Activated CD8-positive, alpha-beta T cell treated with anti-CD3 and anti-CD28 coated beads for 36 hours (primary cell): ENCODE data around the gene NDUFS7. TPM values are rescaled to one million over a fixed set of nuclear protein-coding genes. Genes with fewer than 3 reads are reported as not detected.

Source experiments
- ATAC-seq: fragments of 200-7000 bp; cut with Tn5 transposase; one replicate; pipeline ENCODE4 v1.10.0; 2021; ENCODE audit warnings: mild to moderate bottlenecking, moderate library complexity
- CTCF ChIA-PET: fragments of 350-600 bp; sonication (Branson Sonifier 250); formaldehyde crosslinking; loops from one replicate; lab custom pipeline; 2021; ENCODE audit warnings: antibody characterized with exemption; lab: Charles Lee
- POLR2A ChIA-PET: fragments of 350-600 bp; sonication (Branson Sonifier 250); formaldehyde crosslinking; loops from one replicate; lab custom pipeline; 2021; ENCODE audit warnings: antibody characterized with exemption; lab: Charles Lee
- DNase-seq: peaks from one replicate; pipeline ENCODE4 v3.0.0-alpha.2; 2020
- H3K27ac Mint-ChIP-seq: one replicate; pipeline ENCODE4 v1.8.0; 2021; ENCODE audit warnings: mild to moderate bottlenecking, mixed read lengths
- H3K27me3 Mint-ChIP-seq: one replicate; pipeline ENCODE4 v1.8.0; 2021; ENCODE audit warnings: mixed read lengths
- H3K36me3 Mint-ChIP-seq: one replicate; pipeline ENCODE4 v1.8.0; 2021; ENCODE audit warnings: low read depth, mixed read lengths
- H3K4me1 Mint-ChIP-seq: one replicate; pipeline ENCODE4 v1.8.0; 2021; ENCODE audit warnings: low read depth, mixed read lengths
- H3K4me3 Mint-ChIP-seq: one replicate; pipeline ENCODE4 v1.8.0; 2021; ENCODE audit warnings: mild to moderate bottlenecking, moderate library complexity, mixed read lengths
- H3K9me3 Mint-ChIP-seq: one replicate; pipeline ENCODE4 v1.8.0; 2021; ENCODE audit warnings: mixed read lengths
- CTCF ChIP-seq: fragments of 200-600 bp; IDR thresholded peaks from one replicate; pipeline ENCODE4 v1.8.0; 2022; ENCODE audit warnings: antibody characterized with exemption, mild to moderate bottlenecking
- intact Hi-C: fragments of 100-400 bp; cut with micrococcal nuclease; formaldehyde crosslinking; loops from one replicate; pipeline ENCODE4 v1.10.0; 2022
- total RNA-seq, 2 experiments: library from RNA; stranded (reverse); gene quantifications; one replicate each; pipeline ENCODE4 v1.2.3, GENCODE V29; 2021

NDUFS7 gene
- total RNA-seq, 2 experiments from 2014 or later = 113 to 120 TPM

DNA sequence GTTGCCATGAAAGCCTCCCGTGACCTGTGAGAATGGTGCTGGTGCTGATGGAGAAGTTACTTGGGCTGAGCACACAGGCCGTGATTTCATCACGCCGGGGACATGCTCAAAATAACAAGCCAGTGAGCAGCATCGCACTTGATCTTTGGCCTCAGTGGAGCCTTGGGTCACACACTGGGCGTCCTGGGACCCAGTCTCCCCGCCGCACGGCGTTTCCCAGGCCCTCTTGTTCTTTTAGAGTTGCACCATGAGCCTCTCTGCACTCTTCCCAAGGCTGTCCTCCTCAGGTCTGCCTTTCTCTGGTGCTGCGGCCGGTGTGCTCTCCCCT lies 9.5 kb upstream of the NDUFS7 start:
- H3K9me3 Mint-ChIP-seq = no peaks in the 10 kb centered on the region
- H3K27me3 Mint-ChIP-seq = no peaks in the 10 kb centered on the region
- no peak overlapping the region for H3K27ac Mint-ChIP-seq
- CTCF ChIA-PET = interaction anchor here (1.7 kb wide), 1 partner anchor 8 kb away, joined by 7 read pairs; no protein-coding TSS in a partner anchor
- ATAC-seq = no peak
- no peak for TF ChIP-seq CTCF
- no peak overlapping the region for H3K4me3 Mint-ChIP-seq
- no peak for DNase-seq
- H3K36me3 Mint-ChIP-seq = peaks cover 1% of the 10 kb centered on the region
- intact Hi-C loops = no loop called here
- H3K4me1 Mint-ChIP-seq = no peaks in the 10 kb centered on the region
- POLR2A ChIA-PET = no interaction called here

- POLR2A ChIA-PET = no interaction called here
- Mint-ChIP-seq H3K4me3 (no peak overlapping the region), H3K27me3 (no peaks in the 10 kb centered on the region), H3K4me1 (no peaks in the 10 kb centered on the region), H3K9me3 (no peaks in the 10 kb centered on the region), H3K27ac (no peak overlapping the region), H3K36me3 (peaks cover 1% of the 10 kb centered on the region)
- no peak for DNase-seq
- intact Hi-C loops = no loop called here
- CTCF ChIA-PET = no interaction called here
- no peak for ATAC-seq
- no peak for TF ChIP-seq CTCF
Measured at GRCh38 chr19:1376415-1376805, 7.3 kb upstream of the NDUFS7 start.

- H3K27ac Mint-ChIP-seq = no peak overlapping the region
- intact Hi-C loops = no loop called here
- no peak overlapping the region for H3K4me3 Mint-ChIP-seq
- no peak for TF ChIP-seq CTCF
- no peaks in the 10 kb centered on the region for H3K9me3 Mint-ChIP-seq
- H3K36me3 Mint-ChIP-seq = no peaks in the 10 kb centered on the region
- no peaks in the 10 kb centered on the region for H3K27me3 Mint-ChIP-seq
- ChIA-PET POLR2A (no interaction called here), CTCF (no interaction called here)
- ATAC-seq = no peak
- no peaks in the 10 kb centered on the region for H3K4me1 Mint-ChIP-seq
- no peak for DNase-seq
Measured at GRCh38 chr19:1377176-1377964, 6.3 kb upstream of the NDUFS7 start.

DNA sequence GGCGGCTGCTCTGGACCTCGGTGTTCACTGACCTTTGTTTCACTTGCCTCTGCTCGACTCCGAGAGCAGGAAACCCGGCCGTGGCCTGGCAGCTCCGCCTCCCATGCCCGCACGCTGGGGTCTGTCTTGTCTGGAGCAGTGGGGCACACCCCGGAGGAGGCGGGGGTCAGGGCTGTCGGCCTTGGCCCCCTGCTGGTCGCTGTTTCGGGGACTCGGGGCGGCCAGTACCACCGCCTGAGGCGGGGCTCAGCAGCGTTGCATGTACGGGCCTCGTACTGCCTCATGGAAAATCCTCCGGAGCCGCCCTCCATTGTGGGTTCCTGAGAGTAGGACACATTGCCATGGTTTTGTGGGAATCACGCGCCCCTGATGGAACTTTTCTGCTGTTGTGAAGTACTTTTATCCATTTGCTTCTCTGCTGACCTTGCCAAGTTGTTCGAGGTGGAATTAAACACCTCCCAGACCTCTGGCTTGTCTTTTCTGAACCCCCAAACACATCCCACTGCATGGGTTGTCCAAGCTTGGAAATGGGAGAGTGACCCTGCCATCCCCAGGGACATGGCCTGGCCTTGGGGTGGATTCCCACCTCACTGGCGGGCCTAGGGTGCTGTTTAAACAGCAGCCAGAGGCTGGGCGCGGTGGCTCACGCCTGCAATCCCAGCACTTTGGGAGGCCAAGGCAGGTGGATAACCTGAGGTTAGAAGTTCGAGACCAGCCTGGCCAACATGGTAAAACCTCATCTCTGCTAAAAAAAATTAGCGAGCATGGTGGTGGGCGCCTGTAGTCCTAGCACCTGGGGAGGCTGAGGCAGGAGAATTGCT lies 5.5 kb upstream of the NDUFS7 start:
- CTCF ChIA-PET = no interaction called here
- intact Hi-C loops = no loop called here
- Mint-ChIP-seq H3K4me1 (peaks cover 4% of the 10 kb centered on the region), H3K36me3 (no peaks in the 10 kb centered on the region), H3K27ac (no peak overlapping the region), H3K4me3 (no peak overlapping the region), H3K27me3 (no peaks in the 10 kb centered on the region), H3K9me3 (no peaks in the 10 kb centered on the region)
- DNase-seq = no peak
- TF ChIP-seq CTCF = no peak
- no peak for ATAC-seq
- POLR2A ChIA-PET = no interaction called here
